ENCODE measurements around the gene PRRG4. TPM values are rescaled to one million over a fixed set of nuclear protein-coding genes. Genes with fewer than 3 reads are reported as not detected.

The PRRG4 gene
- total RNA-seq, 1 donor from 2014 or later: 1.1 TPM

Other genes starting within 250 kb of the PRRG4 start
- gene EIF3M, start 246.1 kb upstream of the PRRG4 start, total RNA-seq: 315 and 317 TPM in 2 replicates
- 0.11 and 0.14 TPM in 2 replicates for gene CCDC73, start 35.3 kb upstream of the PRRG4 start, total RNA-seq
- 17.9 and 18.2 TPM in 2 replicates for gene QSER1, start 62.9 kb downstream of the PRRG4 start, total RNA-seq
- 0.57 and 0.82 TPM in 2 replicates for gene DEPDC7, start 186.0 kb downstream of the PRRG4 start, total RNA-seq
- gene TCP11L1, start 209.6 kb downstream of the PRRG4 start, total RNA-seq: 12.4 and 13.8 TPM in 2 replicates

All from activated T-helper 2 cell treated with anti-CD3 and anti-CD28 coated beads, Interferon-gamma antibody, Interleukin-2, Interleukin-4, amounts not matched to agents 10 μg/mL and 5 μg/mL and 100 μg/mL, durations not matched to agents 14 hours and 24 hours and 36 hours (primary cell).